Measurements from ENCODE around the gene KYNU. TPM values are rescaled to one million over a fixed set of nuclear protein-coding genes. Genes with fewer than 3 reads are reported as not detected.
A peak's percentile ranks its signal among the peaks of the same experiment; 100 is the strongest.

KYNU gene
- total RNA-seq, 1 experiment from 2014 or later, result 143 TPM

DNA sequence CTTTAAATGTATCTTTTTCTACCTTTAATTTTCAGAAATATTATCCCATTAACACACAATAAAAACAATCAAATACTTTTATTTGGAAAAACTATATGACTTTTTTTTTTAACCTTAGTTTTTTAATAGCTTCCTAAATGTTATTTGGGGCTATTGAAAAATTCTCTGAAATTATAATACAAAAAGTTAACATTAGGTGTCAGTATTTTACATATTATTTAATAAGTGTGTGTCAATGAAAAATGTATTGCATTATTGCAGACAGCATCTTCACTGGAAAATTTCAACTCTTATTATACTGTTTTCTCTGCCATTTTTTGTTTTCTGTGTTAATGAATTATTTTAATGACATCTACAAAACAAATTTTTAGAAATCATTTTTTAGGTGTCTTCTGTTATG, 200.6 kb downstream of the KYNU start:
- ChIA-PET POLR2A (no interaction called here), CTCF (interaction anchor here (0.6 to 1.2 kb wide), 5 partner anchors 10 to 85 kb away, joined by 3 to 4 read pairs (median 3); no protein-coding TSS in a partner anchor)
- Mint-ChIP-seq H3K4me3 (ENCODE audit: unreplicated experiment) (no peak overlapping the region), H3K27me3 (ENCODE audit: insufficient read depth, unreplicated experiment) (no peaks in the 10 kb centered on the region), H3K27ac (ENCODE audit: low read depth, unreplicated experiment) (no peak overlapping the region), H3K9me3 (ENCODE audit: unreplicated experiment) (peaks cover 12% of the 10 kb centered on the region), H3K4me1 (ENCODE audit: insufficient read depth, unreplicated experiment) (peaks cover 6% of the 10 kb centered on the region), H3K36me3 (ENCODE audit: insufficient read depth, unreplicated experiment) (peaks cover 4% of the 10 kb centered on the region)
- intact Hi-C loops (cut with micrococcal nuclease), result loop anchor here (1.0 to 2.0 kb wide), 2 partner anchors 145 to 181 kb away; no protein-coding TSS in a partner anchor
- no peak for DNase-seq (ENCODE audit: unreplicated experiment)
- no TSS peak for BruUV-seq (replicated peaks)
- TF ChIP-seq, protein P1, sequence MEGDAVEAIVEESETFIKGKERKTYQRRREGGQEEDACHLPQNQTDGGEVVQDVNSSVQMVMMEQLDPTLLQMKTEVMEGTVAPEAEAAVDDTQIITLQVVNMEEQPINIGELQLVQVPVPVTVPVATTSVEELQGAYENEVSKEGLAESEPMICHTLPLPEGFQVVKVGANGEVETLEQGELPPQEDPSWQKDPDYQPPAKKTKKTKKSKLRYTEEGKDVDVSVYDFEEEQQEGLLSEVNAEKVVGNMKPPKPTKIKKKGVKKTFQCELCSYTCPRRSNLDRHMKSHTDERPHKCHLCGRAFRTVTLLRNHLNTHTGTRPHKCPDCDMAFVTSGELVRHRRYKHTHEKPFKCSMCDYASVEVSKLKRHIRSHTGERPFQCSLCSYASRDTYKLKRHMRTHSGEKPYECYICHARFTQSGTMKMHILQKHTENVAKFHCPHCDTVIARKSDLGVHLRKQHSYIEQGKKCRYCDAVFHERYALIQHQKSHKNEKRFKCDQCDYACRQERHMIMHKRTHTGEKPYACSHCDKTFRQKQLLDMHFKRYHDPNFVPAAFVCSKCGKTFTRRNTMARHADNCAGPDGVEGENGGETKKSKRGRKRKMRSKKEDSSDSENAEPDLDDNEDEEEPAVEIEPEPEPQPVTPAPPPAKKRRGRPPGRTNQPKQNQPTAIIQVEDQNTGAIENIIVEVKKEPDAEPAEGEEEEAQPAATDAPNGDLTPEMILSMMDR (IDR thresholded peaks at IDR 0.05; ENCODE audit: unreplicated experiment), result peak; percentile 18

DNA sequence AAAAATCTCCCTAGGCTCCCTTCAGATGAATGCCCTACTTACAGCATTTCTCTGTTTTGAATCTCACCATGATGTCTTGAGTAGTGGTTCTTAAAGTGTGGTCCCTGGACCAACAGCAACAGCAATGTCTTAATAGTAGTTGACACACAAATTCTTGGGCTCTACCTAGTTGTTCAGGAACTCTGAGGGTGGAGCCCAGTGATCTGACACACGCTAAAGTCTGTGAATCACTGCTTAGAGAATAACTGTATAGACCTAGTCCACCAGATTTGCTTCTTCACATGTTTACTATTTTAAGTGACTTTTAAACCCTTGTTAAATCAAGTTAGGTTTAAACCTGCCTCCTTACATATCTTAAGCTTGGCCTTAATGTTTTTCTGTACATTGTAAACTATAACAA, 204.2 kb downstream of the KYNU start:
- H3K4me1 Mint-ChIP-seq (ENCODE audit: insufficient read depth, unreplicated experiment), result peaks cover 6% of the 10 kb centered on the region
- no TSS peak for BruUV-seq (replicated peaks)
- intact Hi-C loops (cut with micrococcal nuclease), result no loop called here
- no peak overlapping the region for H3K27ac Mint-ChIP-seq (ENCODE audit: low read depth, unreplicated experiment)
- POLR2A ChIA-PET, result interaction anchor here (0.7 kb wide), 1 partner anchor 357 kb away, joined by 3 read pairs; no protein-coding TSS in a partner anchor
- H3K36me3 Mint-ChIP-seq (ENCODE audit: insufficient read depth, unreplicated experiment), result no peaks in the 10 kb centered on the region
- CTCF ChIA-PET, result interaction anchor here (0.7 to 2.8 kb wide), 3 partner anchors 42 to 177 kb away, joined by 3 to 10 read pairs (median 3); no protein-coding TSS in a partner anchor
- no peak overlapping the region for H3K4me3 Mint-ChIP-seq (ENCODE audit: unreplicated experiment)
- H3K27me3 Mint-ChIP-seq (ENCODE audit: insufficient read depth, unreplicated experiment), result no peaks in the 10 kb centered on the region
- TF ChIP-seq, protein P1 (IDR thresholded peaks at IDR 0.05; ENCODE audit: unreplicated experiment), result no peak
- DNase-seq (ENCODE audit: unreplicated experiment), result no peak
- H3K9me3 Mint-ChIP-seq (ENCODE audit: unreplicated experiment), result peaks cover 12% of the 10 kb centered on the region

DNA sequence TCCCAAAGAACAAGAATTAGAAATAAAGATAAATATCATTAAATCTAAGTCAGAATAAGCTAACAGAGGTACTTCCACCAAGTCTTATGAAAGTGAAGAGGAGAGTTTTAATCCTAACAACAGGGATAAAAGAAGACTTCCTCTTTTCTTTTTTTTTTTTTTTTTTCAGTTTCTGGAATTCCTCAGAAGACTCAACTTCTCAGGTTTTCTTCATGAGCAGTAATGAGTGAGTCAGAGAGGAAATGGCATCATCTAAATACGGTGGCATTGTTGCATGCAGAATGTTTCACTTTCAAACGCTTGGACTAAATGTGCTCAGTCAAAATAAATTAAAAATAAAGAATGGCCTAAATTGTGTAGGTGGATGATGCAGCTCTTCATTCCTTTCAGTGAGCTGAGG, 206.2 kb downstream of the KYNU start:
- BruUV-seq (replicated peaks), result no TSS peak
- Mint-ChIP-seq H3K27ac (ENCODE audit: low read depth, unreplicated experiment) (peak overlapping the region; percentile 35), H3K27me3 (ENCODE audit: insufficient read depth, unreplicated experiment) (no peaks in the 10 kb centered on the region), H3K4me3 (ENCODE audit: unreplicated experiment) (peak overlapping the region; percentile 33), H3K36me3 (ENCODE audit: insufficient read depth, unreplicated experiment) (no peaks in the 10 kb centered on the region), H3K4me1 (ENCODE audit: insufficient read depth, unreplicated experiment) (peaks cover 6% of the 10 kb centered on the region), H3K9me3 (ENCODE audit: unreplicated experiment) (peaks cover 12% of the 10 kb centered on the region)
- peak; percentile 76 for DNase-seq (ENCODE audit: unreplicated experiment)
- TF ChIP-seq, protein P1 (IDR thresholded peaks at IDR 0.05; ENCODE audit: unreplicated experiment), result no peak
- intact Hi-C loops (cut with micrococcal nuclease), result no loop called here
- ChIA-PET CTCF (interaction anchor here (0.6 to 3.3 kb wide), 5 partner anchors 12 to 581 kb away, joined by 3 to 10 read pairs (median 4); no protein-coding TSS in a partner anchor), POLR2A (interaction anchor here (0.6 to 0.7 kb wide), 2 partner anchors 10 to 34 kb away, joined by 3 to 4 read pairs; no protein-coding TSS in a partner anchor)

DNA sequence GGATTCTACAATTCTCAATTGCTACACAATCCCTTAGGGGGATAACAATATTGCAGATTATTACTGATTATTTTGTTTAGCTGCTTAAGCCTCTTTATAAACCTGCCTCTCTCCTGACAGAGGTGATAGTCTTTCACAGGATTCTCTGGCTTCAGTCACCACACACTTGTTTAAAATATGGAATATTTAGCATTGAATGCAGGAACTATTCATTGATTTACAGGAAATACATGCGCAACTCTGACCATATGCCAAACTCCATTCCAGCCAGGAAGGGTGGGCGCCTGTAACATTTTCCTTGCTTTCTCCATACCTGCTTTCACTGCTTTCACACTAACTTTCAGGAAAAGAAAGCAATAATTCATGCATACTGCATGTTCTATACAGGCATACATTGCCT, 207.0 kb downstream of the KYNU start:
- intact Hi-C loops (cut with micrococcal nuclease), result no loop called here
- H3K4me3 Mint-ChIP-seq (ENCODE audit: unreplicated experiment), result no peak overlapping the region
- no TSS peak for BruUV-seq (replicated peaks)
- DNase-seq (ENCODE audit: unreplicated experiment), result no peak
- peaks cover 6% of the 10 kb centered on the region for H3K4me1 Mint-ChIP-seq (ENCODE audit: insufficient read depth, unreplicated experiment)
- no peaks in the 10 kb centered on the region for H3K36me3 Mint-ChIP-seq (ENCODE audit: insufficient read depth, unreplicated experiment)
- ChIA-PET POLR2A (interaction anchor here (0.6 kb wide), 1 partner anchor 19 kb away, joined by 4 read pairs; no protein-coding TSS in a partner anchor), CTCF (interaction anchor here (0.9 to 3.3 kb wide), 3 partner anchors 11 to 50 kb away, joined by 4 to 10 read pairs (median 4); no protein-coding TSS in a partner anchor)
- no peaks in the 10 kb centered on the region for H3K27me3 Mint-ChIP-seq (ENCODE audit: insufficient read depth, unreplicated experiment)
- no peak overlapping the region for H3K27ac Mint-ChIP-seq (ENCODE audit: low read depth, unreplicated experiment)
- peaks cover 12% of the 10 kb centered on the region for H3K9me3 Mint-ChIP-seq (ENCODE audit: unreplicated experiment)
- TF ChIP-seq, protein P1 (IDR thresholded peaks at IDR 0.05; ENCODE audit: unreplicated experiment), result no peak
